Measurements from ENCODE around the gene ELOVL6.
A peak's percentile ranks its signal among the peaks of the same experiment; 100 is the strongest.

ELOVL6 gene

GRCh38 chr4:110061076-110061475 is 137.3 kb downstream of the ELOVL6 start:
- Histone ChIP-seq H3K4me2 (ENCODE audit: low read length) (no peak overlapping the region), H3K27ac (ENCODE audit: low read depth, low read length) (no peak overlapping the region), H2BK15ac (replicated peaks; ENCODE audit: low read depth) (no peak overlapping the region), H3K27me3 (ENCODE audit: insufficient read depth, low read length, poor library complexity) (no peaks in the 10 kb centered on the region), H2BK5ac (ENCODE audit: low read length) (no peak overlapping the region), H4K8ac (ENCODE audit: low read depth, low read length) (no peak overlapping the region), H3K56ac (ENCODE audit: low read length) (no peak overlapping the region), H3K36me3 (ENCODE audit: control insufficient read depth, insufficient read depth, low read length) (no peaks in the 10 kb centered on the region), H3K9ac (ENCODE audit: low read length) (no peak overlapping the region), H3K4me1 (ENCODE audit: control insufficient read depth, low read depth, low read length) (peaks cover 2% of the 10 kb centered on the region), H3K23ac (ENCODE audit: low read length) (no peak overlapping the region), H4K5ac (ENCODE audit: low read length) (no peak overlapping the region), H3K18ac (ENCODE audit: low read length) (no peak overlapping the region), H3K79me1 (ENCODE audit: low read length) (peaks cover 4% of the 10 kb centered on the region), H3K4me3 (ENCODE audit: low read length) (no peak overlapping the region), H2BK120ac (ENCODE audit: low read depth, low read length) (no peak overlapping the region), H3K4ac (ENCODE audit: low read depth, low read length) (no peak overlapping the region), H2AK5ac (ENCODE audit: low read length) (no peak overlapping the region), H3K79me2 (ENCODE audit: control insufficient read depth, insufficient read depth, low read length) (no peaks in the 10 kb centered on the region)
- no peak for DNase-seq
- WGBS (ENCODE audit: extremely low coverage, insufficient coverage, low lambda C conversion rate), result no CpG with 5 or more reads among the region's 2 CpGs

GRCh38 chr4:110059556-110060191 is 138.7 kb downstream of the ELOVL6 start:
- no peak overlapping the region for H3K56ac ChIP-seq (ENCODE audit: low read length)
- no peaks in the 10 kb centered on the region for H3K79me2 ChIP-seq (ENCODE audit: control insufficient read depth, insufficient read depth, low read length)
- peaks cover 2% of the 10 kb centered on the region for H3K4me1 ChIP-seq (ENCODE audit: control insufficient read depth, low read depth, low read length)
- H3K9ac ChIP-seq (ENCODE audit: low read length), result no peak overlapping the region
- no peak overlapping the region for H4K8ac ChIP-seq (ENCODE audit: low read depth, low read length)
- no CpG with 5 or more reads among the region's 3 CpGs for WGBS (ENCODE audit: extremely low coverage, insufficient coverage, low lambda C conversion rate)
- no peak overlapping the region for H2AK5ac ChIP-seq (ENCODE audit: low read length)
- no peak overlapping the region for H3K23ac ChIP-seq (ENCODE audit: low read length)
- H4K5ac ChIP-seq (ENCODE audit: low read length), result no peak overlapping the region
- no peaks in the 10 kb centered on the region for H3K27me3 ChIP-seq (ENCODE audit: insufficient read depth, low read length, poor library complexity)
- peaks cover 4% of the 10 kb centered on the region for H3K79me1 ChIP-seq (ENCODE audit: low read length)
- H2BK120ac ChIP-seq (ENCODE audit: low read depth, low read length), result no peak overlapping the region
- H3K4me3 ChIP-seq (ENCODE audit: low read length), result no peak overlapping the region
- no peak overlapping the region for H3K27ac ChIP-seq (ENCODE audit: low read depth, low read length)
- H3K4ac ChIP-seq (ENCODE audit: low read depth, low read length), result no peak overlapping the region
- no peak overlapping the region for H2BK15ac ChIP-seq (replicated peaks; ENCODE audit: low read depth)
- DNase-seq, result no peak
- H3K18ac ChIP-seq (ENCODE audit: low read length), result no peak overlapping the region
- no peak overlapping the region for H3K4me2 ChIP-seq (ENCODE audit: low read length)
- no peak overlapping the region for H2BK5ac ChIP-seq (ENCODE audit: low read length)
- no peaks in the 10 kb centered on the region for H3K36me3 ChIP-seq (ENCODE audit: control insufficient read depth, insufficient read depth, low read length)

GRCh38 chr4:110058677-110059076 is 139.7 kb downstream of the ELOVL6 start:
- H2BK120ac ChIP-seq (ENCODE audit: low read depth, low read length), result no peak overlapping the region
- H3K9ac ChIP-seq (ENCODE audit: low read length), result no peak overlapping the region
- WGBS (ENCODE audit: extremely low coverage, insufficient coverage, low lambda C conversion rate), result no CpG with 5 or more reads among the region's 1 CpG
- DNase-seq, result no peak
- H3K4ac ChIP-seq (ENCODE audit: low read depth, low read length), result no peak overlapping the region
- no peak overlapping the region for H3K4me2 ChIP-seq (ENCODE audit: low read length)
- no peak overlapping the region for H2AK5ac ChIP-seq (ENCODE audit: low read length)
- no peaks in the 10 kb centered on the region for H3K79me2 ChIP-seq (ENCODE audit: control insufficient read depth, insufficient read depth, low read length)
- H3K4me1 ChIP-seq (ENCODE audit: control insufficient read depth, low read depth, low read length), result peaks cover 2% of the 10 kb centered on the region
- no peaks in the 10 kb centered on the region for H3K27me3 ChIP-seq (ENCODE audit: insufficient read depth, low read length, poor library complexity)
- H4K5ac ChIP-seq (ENCODE audit: low read length), result no peak overlapping the region
- no peak overlapping the region for H3K18ac ChIP-seq (ENCODE audit: low read length)
- peaks cover 4% of the 10 kb centered on the region for H3K79me1 ChIP-seq (ENCODE audit: low read length)
- no peak overlapping the region for H3K56ac ChIP-seq (ENCODE audit: low read length)
- H2BK5ac ChIP-seq (ENCODE audit: low read length), result no peak overlapping the region
- no peak overlapping the region for H3K23ac ChIP-seq (ENCODE audit: low read length)
- no peak overlapping the region for H4K8ac ChIP-seq (ENCODE audit: low read depth, low read length)
- no peak overlapping the region for H3K27ac ChIP-seq (ENCODE audit: low read depth, low read length)
- H3K36me3 ChIP-seq (ENCODE audit: control insufficient read depth, insufficient read depth, low read length), result no peaks in the 10 kb centered on the region
- H2BK15ac ChIP-seq (replicated peaks; ENCODE audit: low read depth), result no peak overlapping the region
- no peak overlapping the region for H3K4me3 ChIP-seq (ENCODE audit: low read length)

- no peak overlapping the region for H2AK5ac ChIP-seq (ENCODE audit: low read length)
- H2BK5ac ChIP-seq (ENCODE audit: low read length), result no peak overlapping the region
- H3K79me1 ChIP-seq (ENCODE audit: low read length), result no peaks in the 10 kb centered on the region
- H3K4me3 ChIP-seq (ENCODE audit: low read length), result no peak overlapping the region
- no peaks in the 10 kb centered on the region for H3K27me3 ChIP-seq (ENCODE audit: insufficient read depth, low read length, poor library complexity)
- WGBS (ENCODE audit: extremely low coverage, insufficient coverage, low lambda C conversion rate), result no CpG with 5 or more reads among the region's 3 CpGs
- H3K23ac ChIP-seq (ENCODE audit: low read length), result no peak overlapping the region
- no peak overlapping the region for H3K56ac ChIP-seq (ENCODE audit: low read length)
- H3K4ac ChIP-seq (ENCODE audit: low read depth, low read length), result no peak overlapping the region
- no peak overlapping the region for H3K27ac ChIP-seq (ENCODE audit: low read depth, low read length)
- no peak overlapping the region for H3K4me2 ChIP-seq (ENCODE audit: low read length)
- no peaks in the 10 kb centered on the region for H3K4me1 ChIP-seq (ENCODE audit: control insufficient read depth, low read depth, low read length)
- no peak overlapping the region for H3K18ac ChIP-seq (ENCODE audit: low read length)
- no peak overlapping the region for H4K8ac ChIP-seq (ENCODE audit: low read depth, low read length)
- H3K36me3 ChIP-seq (ENCODE audit: control insufficient read depth, insufficient read depth, low read length), result no peaks in the 10 kb centered on the region
- H3K79me2 ChIP-seq (ENCODE audit: control insufficient read depth, insufficient read depth, low read length), result no peaks in the 10 kb centered on the region
- DNase-seq, result peak; percentile 43
- no peak overlapping the region for H3K9ac ChIP-seq (ENCODE audit: low read length)
- H2BK15ac ChIP-seq (replicated peaks; ENCODE audit: low read depth), result no peak overlapping the region
- no peak overlapping the region for H2BK120ac ChIP-seq (ENCODE audit: low read depth, low read length)
- no peak overlapping the region for H4K5ac ChIP-seq (ENCODE audit: low read length)
These were observed 143.2 kb downstream of the ELOVL6 start for GRCh38 chr4:110055158-110055768.

GRCh38 chr4:110049951-110050925 is 148.2 kb downstream of the ELOVL6 start:
- no CpG with 5 or more reads among the region's 9 CpGs for WGBS (ENCODE audit: extremely low coverage, insufficient coverage, low lambda C conversion rate)
- H3K4me1 ChIP-seq (ENCODE audit: control insufficient read depth, low read depth, low read length), result no peaks in the 10 kb centered on the region
- peak; percentile 56 for DNase-seq

More at GRCh38 chr4:110049951-110050925, 148.2 kb downstream of the ELOVL6 start:
- no peak overlapping the region for H3K56ac ChIP-seq (ENCODE audit: low read length)
- H3K27ac ChIP-seq (ENCODE audit: low read depth, low read length), result no peak overlapping the region
- no peak overlapping the region for H3K4ac ChIP-seq (ENCODE audit: low read depth, low read length)
- no peaks in the 10 kb centered on the region for H3K27me3 ChIP-seq (ENCODE audit: insufficient read depth, low read length, poor library complexity)
- H3K79me1 ChIP-seq (ENCODE audit: low read length), result no peaks in the 10 kb centered on the region
- no peak overlapping the region for H2AK5ac ChIP-seq (ENCODE audit: low read length)
- H3K36me3 ChIP-seq (ENCODE audit: control insufficient read depth, insufficient read depth, low read length), result no peaks in the 10 kb centered on the region
- H4K8ac ChIP-seq (ENCODE audit: low read depth, low read length), result no peak overlapping the region
- H3K4me3 ChIP-seq (ENCODE audit: low read length), result no peak overlapping the region
- no peak overlapping the region for H3K18ac ChIP-seq (ENCODE audit: low read length)
- no peak overlapping the region for H2BK5ac ChIP-seq (ENCODE audit: low read length)
- no peak overlapping the region for H2BK120ac ChIP-seq (ENCODE audit: low read depth, low read length)
- no peak overlapping the region for H4K5ac ChIP-seq (ENCODE audit: low read length)
- no peak overlapping the region for H3K23ac ChIP-seq (ENCODE audit: low read length)
- no peaks in the 10 kb centered on the region for H3K79me2 ChIP-seq (ENCODE audit: control insufficient read depth, insufficient read depth, low read length)
- H3K9ac ChIP-seq (ENCODE audit: low read length), result no peak overlapping the region
- no peak overlapping the region for H2BK15ac ChIP-seq (replicated peaks; ENCODE audit: low read depth)
- no peak overlapping the region for H3K4me2 ChIP-seq (ENCODE audit: low read length)

Data from mesendoderm (in vitro differentiated cells).